HEK293T (cell line): ENCODE measurements around the gene RNF207.

Experiments
- CTCF ChIA-PET: fragments of 350-600 bp; formaldehyde crosslinking; extraction: SDS; loops from one replicate; lab custom pipeline; 2021; ENCODE audit warnings: antibody characterized with exemption, inconsistent platforms; lab: Yijun Ruan, JAX
- POLR2A ChIA-PET: fragments of 350-600 bp; formaldehyde crosslinking; extraction: SDS; loops from one replicate; lab custom pipeline; 2020; ENCODE audit warnings: antibody characterized with exemption, inconsistent platforms; lab: Yijun Ruan, JAX
- DNase-seq: peaks from one replicate; pipeline ENCODE4 v3.0.0; 2012; ENCODE audit warnings: mixed read lengths; ENCODE audit errors: extremely low spot score
- ARNT ChIP-seq: fragments of 450-650 bp; IDR thresholded peaks from 2 replicates; pipeline ENCODE4 v1.6.1; 2017; ENCODE audit warnings: mild to moderate bottlenecking
- BHLHE40 ChIP-seq: fragments of 450-650 bp; IDR thresholded peaks from 2 replicates; pipeline ENCODE4 v1.6.1; 2016; ENCODE audit warnings: mild to moderate bottlenecking, moderate library complexity, borderline replicate concordance
- CTBP1 ChIP-seq: fragments of 450-650 bp; IDR thresholded peaks from 2 replicates; pipeline ENCODE4 v1.6.1; 2016; ENCODE audit warnings: borderline replicate concordance
- ELF4 ChIP-seq: fragments of 450-650 bp; IDR thresholded peaks from 2 replicates; pipeline ENCODE4 v1.6.1; 2017; ENCODE audit warnings: antibody characterized with exemption
- FOXA1 ChIP-seq: fragments of 450-650 bp; IDR thresholded peaks from 2 replicates; pipeline ENCODE4 v1.6.1; 2016; ENCODE audit warnings: mild to moderate bottlenecking
- FOXK2 ChIP-seq: fragments of 450-650 bp; IDR thresholded peaks from 2 replicates; pipeline ENCODE4 v1.6.1; 2016; ENCODE audit warnings: mild to moderate bottlenecking
- FOXM1 ChIP-seq: fragments of 450-650 bp; IDR thresholded peaks from 2 replicates; pipeline ENCODE4 v1.6.1; 2017; ENCODE audit warnings: mild to moderate bottlenecking, borderline replicate concordance
- HDGF ChIP-seq: fragments of 450-650 bp; IDR thresholded peaks from 2 replicates; pipeline ENCODE4 v1.6.1; 2017; ENCODE audit warnings: antibody characterized with exemption, borderline replicate concordance
- L3MBTL2 ChIP-seq: fragments of 450-650 bp; conservative IDR thresholded peaks from 2 replicates; pipeline ENCODE4 v1.6.1; 2016; ENCODE audit warnings: mild to moderate bottlenecking
- LEF1 ChIP-seq: fragments of 450-650 bp; IDR thresholded peaks from 2 replicates; pipeline ENCODE4 v1.6.1; 2017; ENCODE audit warnings: mild to moderate bottlenecking, borderline replicate concordance
- NFRKB ChIP-seq: fragments of 450-650 bp; IDR thresholded peaks from 2 replicates; pipeline ENCODE4 v1.6.1; 2016; ENCODE audit warnings: mild to moderate bottlenecking, moderate library complexity
- SP1 ChIP-seq: fragments of 450-650 bp; IDR thresholded peaks from 2 replicates; pipeline ENCODE4 v1.6.1; 2017
- SUZ12 ChIP-seq: fragments of 450-650 bp; IDR thresholded peaks from 2 replicates; pipeline ENCODE4 v1.6.1; 2016; ENCODE audit warnings: mild to moderate bottlenecking
- TARDBP ChIP-seq: fragments of 450-650 bp; IDR thresholded peaks from 2 replicates; pipeline ENCODE4 v1.6.1; 2016
- ZNF384 ChIP-seq: fragments of 450-650 bp; IDR thresholded peaks from 2 replicates; pipeline ENCODE4 v1.6.1; 2016
- TF ChIP-seq, protein P1 (sequence below): fragments of 450-650 bp; IDR thresholded peaks from 2 replicates; pipeline ENCODE4 v1.6.1; 2016

The RNF207 gene

DNA sequence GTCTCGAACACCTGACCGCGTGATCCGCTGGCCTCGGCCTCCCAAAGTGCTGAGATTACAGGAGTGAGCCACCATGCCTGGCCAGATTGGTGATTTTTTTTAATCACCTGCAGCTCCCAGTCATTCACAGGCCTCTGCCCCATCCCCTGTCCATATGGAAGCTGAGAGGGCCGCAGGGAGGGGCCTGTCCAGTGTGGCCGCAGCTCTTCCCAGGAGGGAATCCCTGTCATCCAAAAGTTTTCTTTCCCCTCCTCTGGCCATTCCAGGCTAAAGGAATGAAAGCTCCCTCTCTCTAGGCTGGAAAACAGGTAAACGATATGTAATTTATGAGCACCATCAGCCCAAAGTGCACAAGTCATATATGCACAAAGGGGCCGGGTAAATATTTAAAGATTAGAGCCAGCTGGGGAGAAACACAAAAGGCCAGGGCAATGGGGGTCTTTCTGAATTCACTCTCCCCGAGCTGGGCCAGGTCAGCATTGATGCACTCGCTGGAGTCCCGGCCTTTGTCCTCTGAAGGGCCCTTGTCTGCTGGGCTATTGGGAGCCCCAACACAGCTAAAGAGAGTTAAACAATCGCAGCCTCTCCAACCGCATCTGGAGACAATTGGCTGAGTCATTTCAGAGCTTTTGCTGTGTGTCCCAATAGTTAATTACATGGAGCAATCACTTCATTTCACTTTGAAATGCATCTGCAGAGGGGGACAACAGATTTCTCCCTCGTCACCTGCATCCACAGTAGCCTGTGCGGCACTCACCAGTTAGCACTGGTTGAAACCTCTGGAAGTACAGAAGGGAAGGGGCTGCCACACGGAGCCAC is 34.2 kb downstream of the RNF207 start:
- DNase-seq = no peak
- ChIA-PET CTCF (interaction anchor here (0.7 kb wide), 1 partner anchor 37 kb away, joined by 3 read pairs; no protein-coding TSS in a partner anchor), POLR2A (no interaction called here)
- no peak for TF ChIP-seq FOXA1
- no peak for TF ChIP-seq L3MBTL2
- TF ChIP-seq TARDBP = no peak
- TF ChIP-seq ZNF384 = no peak
- no peak for TF ChIP-seq FOXM1
- TF ChIP-seq BHLHE40 = no peak
- no peak for TF ChIP-seq FOXK2
- TF ChIP-seq ARNT = no peak
- no peak for TF ChIP-seq NFRKB
- no peak for TF ChIP-seq HDGF
- no peak for TF ChIP-seq LEF1
- no peak for TF ChIP-seq SP1
- TF ChIP-seq SUZ12 = no peak
- TF ChIP-seq ELF4 = no peak

DNA sequence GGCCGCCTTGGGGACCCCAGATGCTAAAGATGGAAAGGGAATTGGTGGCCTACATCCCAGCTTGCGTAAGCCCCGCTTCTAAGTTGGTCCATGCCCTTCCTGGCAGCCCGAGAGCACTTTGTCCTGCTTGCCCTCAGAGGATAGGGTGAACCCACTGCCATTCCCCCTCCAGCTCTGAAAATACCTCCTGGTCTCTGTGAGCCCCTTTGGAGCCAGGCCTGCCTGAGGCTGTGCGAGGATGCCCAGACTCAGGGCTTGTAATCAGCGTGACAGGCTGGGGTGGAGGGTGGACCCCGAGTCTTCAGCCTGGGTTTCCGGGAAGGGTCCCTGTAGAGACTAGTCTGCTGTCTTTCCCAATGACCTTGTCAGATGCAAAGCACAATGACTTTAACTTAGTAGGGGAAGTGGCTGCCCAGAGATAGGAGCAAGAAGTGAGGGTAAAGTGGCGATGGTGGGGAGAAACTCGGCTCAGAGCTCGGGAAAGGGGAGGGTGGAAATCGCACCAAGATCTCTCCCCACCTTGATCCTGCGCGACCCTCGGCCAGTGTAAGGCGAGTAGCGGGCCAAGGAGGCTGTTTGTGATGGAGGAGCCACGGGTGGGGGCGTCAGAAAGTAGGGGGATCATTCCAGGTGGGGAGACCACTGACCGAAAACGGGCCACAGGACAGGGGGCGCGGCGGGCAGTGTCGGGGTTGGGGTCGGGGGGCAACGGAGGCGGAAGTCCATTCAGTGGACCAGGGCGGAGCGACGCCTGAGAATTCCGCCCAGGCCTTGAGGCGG is 35.4 kb downstream of the RNF207 start:
- TF ChIP-seq L3MBTL2 (no peak), FOXA1 (no peak), CTBP1 (no peak), LEF1 (no peak), SUZ12 (no peak), ELF4 (no peak), FOXK2 (no peak), HDGF (no peak)
- TF ChIP-seq, protein P1, sequence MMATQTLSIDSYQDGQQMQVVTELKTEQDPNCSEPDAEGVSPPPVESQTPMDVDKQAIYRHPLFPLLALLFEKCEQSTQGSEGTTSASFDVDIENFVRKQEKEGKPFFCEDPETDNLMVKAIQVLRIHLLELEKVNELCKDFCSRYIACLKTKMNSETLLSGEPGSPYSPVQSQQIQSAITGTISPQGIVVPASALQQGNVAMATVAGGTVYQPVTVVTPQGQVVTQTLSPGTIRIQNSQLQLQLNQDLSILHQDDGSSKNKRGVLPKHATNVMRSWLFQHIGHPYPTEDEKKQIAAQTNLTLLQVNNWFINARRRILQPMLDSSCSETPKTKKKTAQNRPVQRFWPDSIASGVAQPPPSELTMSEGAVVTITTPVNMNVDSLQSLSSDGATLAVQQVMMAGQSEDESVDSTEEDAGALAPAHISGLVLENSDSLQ = no peak
- CTCF ChIA-PET = no interaction called here
- no peak for DNase-seq
- POLR2A ChIA-PET = no interaction called here

DNA sequence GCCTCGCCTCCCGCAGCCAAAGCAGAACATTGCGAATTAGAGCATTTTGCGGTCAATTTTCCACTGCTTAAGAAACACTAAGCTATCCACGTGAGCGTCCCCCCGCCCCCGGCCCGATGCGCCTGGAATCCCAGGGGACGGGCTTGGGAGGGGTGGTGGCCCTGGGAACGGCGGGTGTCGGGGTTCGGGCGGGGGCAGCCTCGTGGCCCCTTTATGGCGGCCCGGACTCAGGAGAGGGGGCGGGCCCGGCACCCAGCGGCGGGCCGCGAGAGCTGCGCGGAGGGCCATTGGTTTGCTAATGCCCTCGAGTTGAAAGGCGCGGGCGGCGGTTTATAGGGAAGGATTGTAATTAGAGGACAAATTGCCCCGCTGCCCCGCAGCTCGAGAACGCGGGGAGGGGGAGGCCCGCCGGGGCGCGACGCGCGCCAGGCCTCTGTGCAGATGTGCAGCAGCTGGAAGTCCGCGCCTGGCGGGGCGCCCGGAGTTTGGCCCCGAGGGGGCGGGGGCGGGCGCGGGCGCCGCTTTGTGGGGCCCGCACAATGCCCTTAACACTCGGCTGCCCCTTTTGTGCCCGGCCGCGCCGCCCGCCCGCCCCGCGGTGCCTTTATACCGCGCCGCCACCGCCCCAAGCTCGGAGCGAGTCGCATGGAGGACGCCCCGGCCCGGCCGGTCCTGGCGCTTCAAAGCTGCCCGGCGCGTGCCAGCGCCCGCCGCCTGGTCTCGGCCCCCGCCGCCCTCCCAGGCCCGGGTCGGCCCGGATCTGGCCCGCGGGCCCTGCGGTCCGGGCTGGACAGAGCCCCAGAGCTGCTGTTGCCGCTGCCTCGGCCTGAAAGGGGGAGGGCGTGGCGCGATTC is 36.2 kb downstream of the RNF207 start:
- ChIA-PET CTCF (interaction anchor here (1.0 kb wide), 1 partner anchor 37 kb away, joined by 3 read pairs; no protein-coding TSS in a partner anchor), POLR2A (interaction anchor here (1.3 kb wide), 1 partner anchor 37 kb away, joined by 7 read pairs; no protein-coding TSS in a partner anchor)
- DNase-seq = no peak

DNA sequence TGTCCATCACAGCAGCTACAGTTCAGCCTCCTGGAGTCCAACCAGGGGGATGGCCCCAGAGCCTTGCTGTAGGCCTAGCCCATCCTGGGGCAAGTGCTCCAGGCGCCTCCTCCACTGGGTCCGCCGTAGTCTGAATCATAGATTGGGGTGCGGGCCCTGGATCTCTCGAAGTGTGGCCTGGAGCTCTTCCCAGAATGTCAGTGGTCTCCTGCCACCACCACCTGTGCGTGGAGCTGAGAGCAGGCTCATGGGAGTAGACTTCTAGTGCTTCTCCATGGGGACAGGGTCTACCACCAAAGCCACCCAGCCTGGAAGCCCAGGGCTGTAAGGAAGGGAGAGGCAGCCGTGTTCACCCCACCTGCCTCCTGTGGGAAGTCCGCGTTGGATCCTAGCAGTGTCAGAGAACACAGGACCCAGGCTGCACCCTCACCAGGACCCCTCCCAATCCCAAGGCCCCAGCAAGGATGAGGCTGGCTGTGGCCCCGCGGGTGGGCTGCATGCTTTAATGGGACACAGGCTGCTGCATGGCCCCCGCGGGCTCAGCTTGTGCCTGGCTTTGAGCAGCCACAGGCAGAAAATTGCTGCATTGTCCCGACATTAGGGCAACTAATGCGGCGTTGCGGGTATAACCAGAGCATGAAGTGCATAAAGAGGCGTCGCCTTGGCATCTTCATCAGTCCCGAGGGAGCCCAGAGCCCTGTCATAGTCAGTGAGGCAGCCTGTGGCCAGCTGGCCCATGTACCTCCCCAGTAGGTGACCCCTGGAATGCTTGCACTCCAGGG is 37.3 kb downstream of the RNF207 start:
- TF ChIP-seq HDGF = no peak
- no peak for DNase-seq
- CTCF ChIA-PET = interaction anchor here (0.6 to 1.0 kb wide), 2 partner anchors 33 to 38 kb away, joined by 3 read pairs; no protein-coding TSS in a partner anchor
- POLR2A ChIA-PET = interaction anchor here (0.6 to 1.3 kb wide), 2 partner anchors 30 to 38 kb away, joined by 3 to 7 read pairs; no protein-coding TSS in a partner anchor

More for the DNA sequence above, 36.2 kb downstream of the RNF207 start:
- TF ChIP-seq ELF4 = no peak
- TF ChIP-seq TARDBP = no peak
- no peak for TF ChIP-seq ARNT

DNA sequence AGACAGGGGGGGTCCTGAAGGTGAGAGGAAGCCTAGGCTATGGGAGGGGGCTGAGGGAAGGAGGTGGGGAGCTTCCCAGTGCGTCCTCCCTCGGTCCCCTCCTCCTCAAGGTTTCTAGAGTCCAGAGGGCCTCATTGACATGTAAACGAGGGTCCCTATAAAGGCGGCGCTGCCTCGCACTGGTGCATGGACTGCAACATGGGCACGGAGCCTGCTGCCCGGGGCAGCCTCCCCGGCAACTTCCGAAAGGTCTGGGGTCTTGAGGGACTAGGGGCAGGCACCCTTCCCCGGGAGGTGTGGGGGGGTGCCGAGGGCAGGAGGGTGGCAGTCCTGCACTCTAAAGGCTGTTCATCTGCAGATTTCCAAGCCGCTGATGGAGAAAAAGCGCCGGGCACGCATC is 38.1 kb downstream of the RNF207 start, which contains the start of gene HES3:
HES3 (plus strand) TSS at position 187 of the 400 bp plus-strand sequence; CDS start at position 374, 187 bp downstream.
- no peak for TF ChIP-seq ELF4
- no peak for TF ChIP-seq SP1
- no peak for TF ChIP-seq LEF1
- TF ChIP-seq FOXA1 = no peak
- POLR2A ChIA-PET = interaction anchor here (0.6 to 2.5 kb wide), 2 partner anchors 8 to 29 kb away, joined by 3 to 14 read pairs; partner anchors contain the start of gene ICMT
- DNase-seq = no peak
- CTCF ChIA-PET = no interaction called here

DNA sequence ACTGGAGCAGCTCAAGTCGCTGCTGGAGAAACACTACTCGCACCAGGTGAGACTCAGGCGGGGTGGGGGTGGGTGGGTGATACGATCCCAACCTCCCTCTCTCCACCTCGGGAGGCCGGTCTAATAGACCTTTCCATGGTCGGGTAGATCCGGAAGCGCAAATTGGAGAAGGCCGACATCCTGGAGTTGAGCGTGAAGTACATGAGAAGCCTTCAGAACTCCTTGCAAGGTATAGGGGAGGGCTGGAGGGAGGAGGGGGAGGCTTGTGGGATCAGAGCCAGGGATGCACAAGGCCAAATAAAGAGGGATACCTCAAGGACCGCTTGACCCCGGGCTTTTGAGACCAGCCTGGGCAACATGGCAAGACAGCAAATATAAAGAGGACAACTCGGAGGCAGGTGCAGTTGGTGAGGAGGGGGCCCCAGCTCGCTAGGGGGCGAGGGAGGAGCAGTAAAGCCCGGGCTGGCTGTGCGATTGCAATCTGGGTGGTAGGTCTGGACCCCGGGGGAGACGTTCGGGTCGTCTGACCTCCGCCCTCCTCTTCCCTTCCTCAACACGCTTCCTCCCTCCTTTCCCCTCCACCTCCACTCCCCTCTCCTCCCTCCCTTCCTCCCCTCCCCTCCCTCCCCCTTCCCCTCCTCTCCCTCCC is 38.6 kb downstream of the RNF207 start:
- ChIA-PET POLR2A (interaction anchor here (1.4 to 2.5 kb wide), 2 partner anchors 9 to 40 kb away, joined by 3 to 14 read pairs; partner anchors contain the start of gene ICMT), CTCF (interaction anchor here (0.6 to 1.1 kb wide), 6 partner anchors 9 to 246 kb away, joined by 3 to 7 read pairs (median 3); partner anchors contain the start of gene ICMT)
- TF ChIP-seq NFRKB (no peak), ARNT (no peak), CTBP1 (no peak), SUZ12 (no peak), LEF1 (no peak), L3MBTL2 (no peak), ELF4 (no peak), TARDBP (no peak), SP1 (no peak)
- DNase-seq = no peak
